HT-29 (cell line): ENCODE results near the gene PLA2G4F. TPM values are rescaled to one million over a fixed set of nuclear protein-coding genes. Genes with fewer than 3 reads are reported as not detected.

Experiments
- DNase-seq: peaks from one replicate; pipeline ENCODE4 v3.0.0-alpha.2; 2015; ENCODE audit warnings: low spot score
- total RNA-seq: library from RNA; depleted of rRNA; stranded (reverse); fragments of >200 nt; shearing (Covaris generic); gene quantifications from 2 replicates; pipeline ENCODE4 v1.2.3, GENCODE V29; 2014

The PLA2G4F gene
- total RNA-seq, 1 experiment from 2014 or later = 11.4 TPM

- no peak for DNase-seq
Measured at GRCh38 chr15:42147431-42147735, 9.1 kb downstream of the PLA2G4F start.

GRCh38 chr15:42146551-42147430, 9.6 kb downstream of the PLA2G4F start:
- no peak for DNase-seq

GRCh38 chr15:42145546-42146455, 10.6 kb downstream of the PLA2G4F start:
- DNase-seq = no peak

GRCh38 chr15:42144841-42145375, 11.5 kb downstream of the PLA2G4F start:
- no peak for DNase-seq

GRCh38 chr15:42143866-42144625, 12.4 kb downstream of the PLA2G4F start:
- no peak for DNase-seq

- no peak for DNase-seq
Measured at GRCh38 chr15:42143356-42143755, 13.1 kb downstream of the PLA2G4F start.

- DNase-seq = no peak
Measured at GRCh38 chr15:42141795-42142667, 14.4 kb downstream of the PLA2G4F start.

- DNase-seq = no peak
Measured at GRCh38 chr15:42141246-42141645, 15.2 kb downstream of the PLA2G4F start.

GRCh38 chr15:42140383-42141070, 15.9 kb downstream of the PLA2G4F start:
- DNase-seq = no peak

GRCh38 chr15:42139596-42139995, 16.8 kb downstream of the PLA2G4F start:
- no peak for DNase-seq

- DNase-seq = peak; percentile 88
Measured at GRCh38 chr15:42138968-42139386, 17.5 kb downstream of the PLA2G4F start.

GRCh38 chr15:42138411-42138810, 18.0 kb downstream of the PLA2G4F start:
- no peak for DNase-seq

GRCh38 chr15:42137461-42138261, 18.8 kb downstream of the PLA2G4F start:
- DNase-seq = peak; percentile 80

GRCh38 chr15:42136513-42136912, 19.9 kb downstream of the PLA2G4F start:
- DNase-seq = no peak

GRCh38 chr15:42135351-42135750, 21.1 kb downstream of the PLA2G4F start:
- DNase-seq = no peak

- DNase-seq = no peak
Measured at GRCh38 chr15:42134617-42135245, 21.7 kb downstream of the PLA2G4F start.

- peak; percentile 75 for DNase-seq
Measured at GRCh38 chr15:42133886-42134502, 22.4 kb downstream of the PLA2G4F start.

GRCh38 chr15:42133356-42133755, 23.1 kb downstream of the PLA2G4F start:
- DNase-seq = no peak
